Measurements from ENCODE around the gene TMEM165. TPM values are rescaled to one million over a fixed set of nuclear protein-coding genes. Genes with fewer than 3 reads are reported as not detected.

Gene TMEM165
- total and polyA plus RNA-seq, 9 of the 15 experiments (the other 6 are each of a cell fraction or from before 2014, with no cell fraction given): 21.3 to 145 (median 96.8) TPM

- TF ChIP-seq ZBTB7A (IDR thresholded peaks at IDR 0.05; ENCODE audit: borderline replicate concordance, control insufficient read depth, low read depth, low read length) (no peak), RCOR1 (IDR thresholded peaks at IDR 0.05; ENCODE audit: borderline replicate concordance in 1 of 2, low read depth in 2 of 2, low read length in 2 of 2) (peak in 1 of 2 experiments; percentile 53; a peak in 1 of 4 replicates), MAFK (IDR thresholded peaks at IDR 0.05; ENCODE audit: low read length) (peak; percentile 82), HDGF (IDR thresholded peaks at IDR 0.05) (no peak), SMARCA4 (IDR thresholded peaks at IDR 0.05) (peak; percentile 51; the same call in 1 of the 2 replicates), NFE2 (IDR thresholded peaks at IDR 0.05; ENCODE audit: low read depth) (peak; percentile 96), IRF2 (CRISPR knock-in tag; IDR thresholded peaks at IDR 0.05) (no peak), CHD1 (IDR thresholded peaks at IDR 0.05; ENCODE audit: low read length) (no peak), E2F6 (IDR thresholded peaks at IDR 0.05; ENCODE audit: borderline replicate concordance in 1 of 2, extremely low read depth in 1 of 2, insufficient read depth in 1 of 2, insufficient read length in 1 of 2, low read depth in 1 of 2, low read length in 1 of 2, poor library complexity in 1 of 2, severe bottlenecking in 1 of 2) (no peak), TFE3 (CRISPR knock-in tag; IDR thresholded peaks at IDR 0.05) (no peak), TAL1 (IDR thresholded peaks at IDR 0.05) (no peak), HINFP (tag; conservative IDR thresholded peaks at IDR 0.05; ENCODE audit: low read depth) (no peak), ZNF354B (CRISPR knock-in tag; IDR thresholded peaks at IDR 0.05) (no peak), SRF (CRISPR knock-in tag; IDR thresholded peaks at IDR 0.05) (no peak), ZNF197 (CRISPR knock-in tag; IDR thresholded peaks at IDR 0.05; ENCODE audit: low read depth) (no peak), POLR2AphosphoS5 (IDR thresholded peaks at IDR 0.05; ENCODE audit: control insufficient read depth, insufficient read depth, low read depth, low read length) (no peak)
Measured at GRCh38 chr4:55358668-55359067, 37.1 kb upstream of the TMEM165 start (continued).
